Measurements from ENCODE around the gene PCCA. TPM values are rescaled to one million over a fixed set of nuclear protein-coding genes. Genes with fewer than 3 reads are reported as not detected.
"Not testable (repeated sequence)": the region's sequence is repeated elsewhere in the genome, so short reads cannot be mapped to it uniquely, and the experiment has no call there.

Gene PCCA
- total RNA-seq, 4 donors from 2014 or later: 33.8 to 40.3 (median 39.0) TPM

DNA sequence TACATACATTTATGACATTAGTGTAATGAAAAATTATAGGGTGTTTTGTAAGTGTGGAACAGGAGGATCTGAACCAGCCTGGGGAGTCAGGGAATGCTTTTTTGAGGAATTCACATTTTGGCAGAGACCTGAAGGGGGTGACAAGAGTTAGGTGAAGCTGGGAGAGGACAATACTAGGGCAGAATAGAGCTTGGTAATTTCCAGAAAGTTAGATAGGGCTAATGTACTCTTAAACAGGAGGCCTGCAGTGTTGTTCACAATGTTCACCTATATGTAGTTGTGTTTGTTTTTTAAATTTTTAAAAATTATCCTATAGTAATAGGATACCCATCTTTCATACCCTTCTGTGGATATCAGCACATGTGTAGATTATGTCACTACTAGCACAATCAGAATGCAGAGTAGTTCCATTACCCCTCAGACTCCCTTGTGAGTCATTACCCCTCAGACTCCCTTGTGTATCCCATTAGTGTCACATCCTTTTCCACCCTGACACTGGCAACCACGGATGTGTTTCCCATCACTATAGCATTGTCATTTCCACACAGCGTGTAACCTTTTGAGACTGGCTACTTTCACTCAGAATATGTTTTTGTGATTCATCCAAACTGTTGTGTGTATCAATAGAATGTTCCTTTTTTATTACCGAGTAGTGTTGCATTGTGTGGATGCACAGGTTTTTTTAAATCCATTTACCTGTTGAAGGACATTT is 43.1 kb downstream of the PCCA start:
- intact Hi-C loops (cut with DNase I): no loop called here
- Histone ChIP-seq H3K36me3 (no peaks in the 10 kb centered on the region), H3K4me1 (peaks cover 3 to 12% (median 10%) of the 10 kb centered on the region in 4 donors), H3K4me3 (no peak overlapping the region), H3K9me3 (no peaks in the 10 kb centered on the region), H3K27me3 (no peaks in the 10 kb centered on the region), H3K27ac (replicated peaks in 1 of 4) (no peak overlapping the region)
- no peak for DNase-seq (ENCODE audit: extremely low spot score)
- no peak for TF ChIP-seq EP300 (IDR thresholded peaks at IDR 0.05)
- TF ChIP-seq POLR2A (IDR thresholded peaks at IDR 0.05; ENCODE audit: low read depth): no peak
- TF ChIP-seq, protein P1, sequence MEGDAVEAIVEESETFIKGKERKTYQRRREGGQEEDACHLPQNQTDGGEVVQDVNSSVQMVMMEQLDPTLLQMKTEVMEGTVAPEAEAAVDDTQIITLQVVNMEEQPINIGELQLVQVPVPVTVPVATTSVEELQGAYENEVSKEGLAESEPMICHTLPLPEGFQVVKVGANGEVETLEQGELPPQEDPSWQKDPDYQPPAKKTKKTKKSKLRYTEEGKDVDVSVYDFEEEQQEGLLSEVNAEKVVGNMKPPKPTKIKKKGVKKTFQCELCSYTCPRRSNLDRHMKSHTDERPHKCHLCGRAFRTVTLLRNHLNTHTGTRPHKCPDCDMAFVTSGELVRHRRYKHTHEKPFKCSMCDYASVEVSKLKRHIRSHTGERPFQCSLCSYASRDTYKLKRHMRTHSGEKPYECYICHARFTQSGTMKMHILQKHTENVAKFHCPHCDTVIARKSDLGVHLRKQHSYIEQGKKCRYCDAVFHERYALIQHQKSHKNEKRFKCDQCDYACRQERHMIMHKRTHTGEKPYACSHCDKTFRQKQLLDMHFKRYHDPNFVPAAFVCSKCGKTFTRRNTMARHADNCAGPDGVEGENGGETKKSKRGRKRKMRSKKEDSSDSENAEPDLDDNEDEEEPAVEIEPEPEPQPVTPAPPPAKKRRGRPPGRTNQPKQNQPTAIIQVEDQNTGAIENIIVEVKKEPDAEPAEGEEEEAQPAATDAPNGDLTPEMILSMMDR (IDR thresholded peaks at IDR 0.05): no peak
- no peak for TF ChIP-seq POLR2AphosphoS5 (IDR thresholded peaks at IDR 0.05)
- WGBS: 52% methylated on average over 3 of the region's 3 CpGs

DNA sequence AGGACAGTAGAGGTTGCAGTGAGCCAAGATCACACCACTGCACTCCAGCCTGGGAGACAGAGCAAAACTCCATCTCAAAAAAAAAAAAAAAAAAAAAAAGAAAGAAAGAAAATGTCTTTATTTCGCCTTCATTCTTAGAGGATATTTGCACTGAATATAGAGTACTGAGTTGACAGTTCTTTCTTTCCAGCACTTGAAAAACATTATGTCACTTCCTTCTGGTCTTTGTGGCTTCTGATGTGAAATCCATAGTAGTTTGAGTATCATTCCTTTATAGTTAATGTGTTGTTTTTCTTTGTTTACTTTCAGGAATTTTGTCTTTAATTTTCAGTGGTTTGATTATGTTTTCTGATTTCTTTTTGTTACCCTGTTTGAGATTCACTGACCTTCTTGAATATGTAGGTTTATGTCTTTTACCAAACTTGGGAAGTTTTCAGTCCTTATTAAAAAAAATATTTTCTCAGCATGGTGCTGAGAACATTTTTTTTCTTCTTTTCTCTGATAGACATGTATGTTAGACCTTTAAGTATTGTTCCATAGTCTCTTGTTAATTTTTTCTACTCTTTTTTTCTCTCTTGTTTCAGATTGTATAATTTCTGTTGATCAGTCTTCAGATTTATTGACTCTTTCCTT is 50.1 kb downstream of the PCCA start:
- TF ChIP-seq EP300 (IDR thresholded peaks at IDR 0.05): no peak
- TF ChIP-seq POLR2A (IDR thresholded peaks at IDR 0.05; ENCODE audit: low read depth): no peak
- TF ChIP-seq POLR2AphosphoS5 (IDR thresholded peaks at IDR 0.05): no peak
- TF ChIP-seq, protein P1 (IDR thresholded peaks at IDR 0.05): no peak
- intact Hi-C loops (cut with DNase I): no loop called here
- H3K36me3 ChIP-seq: no peaks in the 10 kb centered on the region
- H3K4me3 ChIP-seq: no peak overlapping the region
- WGBS: 85% methylated on average over 1 of the region's 1 CpG
- DNase-seq (ENCODE audit: extremely low spot score): no peak
- no peaks in the 10 kb centered on the region for H3K4me1 ChIP-seq
- no peak overlapping the region for H3K27ac ChIP-seq (replicated peaks in 1 of 4)
- no peaks in the 10 kb centered on the region for H3K9me3 ChIP-seq
- no peaks in the 10 kb centered on the region for H3K27me3 ChIP-seq

DNA sequence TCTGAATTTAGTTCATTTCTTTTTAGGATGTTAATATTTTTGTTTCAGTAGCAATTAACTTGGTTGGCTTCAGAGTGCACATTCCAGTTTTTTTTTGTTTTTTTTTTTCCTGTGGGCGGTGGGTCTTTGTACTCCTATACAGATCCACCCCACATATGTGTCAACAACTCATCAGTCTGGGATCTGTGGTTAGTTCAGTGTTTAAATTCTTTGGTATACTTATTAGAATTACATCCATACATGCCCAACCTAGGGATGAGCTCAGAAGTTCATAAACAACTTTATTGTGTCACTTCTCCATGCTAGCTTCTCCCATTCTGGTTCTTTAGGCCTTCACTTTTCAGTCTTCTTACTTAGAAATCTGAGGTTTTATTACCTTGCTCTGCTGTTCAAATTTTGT is 50.9 kb downstream of the PCCA start:
- 89% methylated on average over 1 of the region's 1 CpG for WGBS
- Histone ChIP-seq H3K36me3 (peaks cover 0 to 3% (median 1%) of the 10 kb centered on the region in 4 donors), H3K4me1 (no peaks in the 10 kb centered on the region), H3K27me3 (no peaks in the 10 kb centered on the region), H3K4me3 (no peak overlapping the region), H3K9me3 (no peaks in the 10 kb centered on the region), H3K27ac (replicated peaks in 1 of 4) (no peak overlapping the region)
- intact Hi-C loops (cut with DNase I): no loop called here
- TF ChIP-seq EP300 (IDR thresholded peaks at IDR 0.05) (no peak), POLR2AphosphoS5 (IDR thresholded peaks at IDR 0.05) (no peak), POLR2A (IDR thresholded peaks at IDR 0.05; ENCODE audit: low read depth) (no peak)
- TF ChIP-seq, protein P1 (IDR thresholded peaks at IDR 0.05): no peak
- DNase-seq (ENCODE audit: extremely low spot score): no peak

DNA sequence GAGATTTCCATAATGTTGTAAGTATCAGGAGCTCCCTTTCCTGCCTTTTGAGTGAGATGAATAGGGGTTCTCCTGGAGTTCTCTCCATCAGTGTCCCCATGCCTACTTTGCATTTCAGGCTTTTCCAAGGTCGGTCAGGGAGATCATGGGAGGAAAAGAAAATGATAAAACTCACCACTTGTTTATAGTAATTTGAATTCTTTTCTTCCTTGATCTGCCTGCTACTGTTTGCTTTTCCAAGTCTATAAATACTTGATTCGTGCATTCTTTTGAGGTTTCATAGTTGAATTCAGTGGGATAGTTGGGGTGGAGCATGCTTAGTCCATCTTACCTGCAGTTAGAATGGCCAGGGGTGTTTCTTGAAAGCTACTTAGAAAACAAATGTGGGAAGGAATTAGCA is 51.5 kb downstream of the PCCA start:
- 77% methylated on average over 2 of the region's 2 CpGs for WGBS

DNA sequence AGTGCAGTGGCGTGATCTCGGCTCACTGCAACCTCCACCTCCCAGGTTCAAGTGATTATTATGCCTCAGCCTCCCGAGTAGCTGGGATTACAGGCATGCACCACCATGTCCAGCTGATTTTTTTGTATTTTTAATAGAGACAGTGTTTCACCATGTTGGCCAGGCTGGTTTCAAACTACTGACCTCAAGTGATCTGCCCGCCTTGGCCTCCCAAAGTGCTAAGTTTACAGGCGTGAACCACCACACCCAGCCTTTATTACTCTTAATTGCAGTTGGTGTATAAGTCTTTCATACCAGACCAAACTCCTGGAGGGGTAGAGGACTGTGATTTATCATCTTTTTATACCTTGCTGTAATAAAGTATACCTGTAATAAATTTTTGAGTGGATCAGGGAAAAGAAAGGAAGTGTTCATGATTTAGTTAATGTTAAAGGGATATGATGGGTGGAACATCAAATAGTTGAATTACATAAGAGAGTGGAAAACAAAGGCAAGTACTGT is 52.6 kb downstream of the PCCA start:
- H3K9me3 ChIP-seq; DNase-seq (ENCODE audit: extremely low spot score); intact Hi-C loops (cut with DNase I); H3K36me3 ChIP-seq; H3K27ac ChIP-seq (replicated peaks in 1 of 4); H3K27me3 ChIP-seq; H3K4me1 ChIP-seq; H3K4me3 ChIP-seq: not testable (repeated sequence)
- WGBS: 95% methylated on average over 5 of the region's 5 CpGs

More for the DNA sequence above, 51.5 kb downstream of the PCCA start:
- no peak for DNase-seq (ENCODE audit: extremely low spot score)
- Histone ChIP-seq H3K9me3 (no peaks in the 10 kb centered on the region), H3K4me1 (no peaks in the 10 kb centered on the region), H3K4me3 (no peak overlapping the region), H3K27ac (replicated peaks in 1 of 4) (no peak overlapping the region), H3K27me3 (no peaks in the 10 kb centered on the region), H3K36me3 (peaks cover 0 to 8% (median 6%) of the 10 kb centered on the region in 4 donors)
- intact Hi-C loops (cut with DNase I): no loop called here
- TF ChIP-seq, protein P1 (IDR thresholded peaks at IDR 0.05): no peak
- no peak for TF ChIP-seq POLR2AphosphoS5 (IDR thresholded peaks at IDR 0.05)
- no peak for TF ChIP-seq POLR2A (IDR thresholded peaks at IDR 0.05; ENCODE audit: low read depth)
- TF ChIP-seq EP300 (IDR thresholded peaks at IDR 0.05): no peak

Data from esophagus muscularis mucosa (tissue), 4 donors.